H1 (cell line): ENCODE measurements around the gene NDUFB6. TPM values are rescaled to one million over a fixed set of nuclear protein-coding genes. Genes with fewer than 3 reads are reported as not detected.

ENCODE experiments used
- CTCF ChIA-PET: fragments of 300-600 bp; sonication (Branson Sonifier 250); formaldehyde crosslinking; loops from one replicate; lab custom pipeline; 2021; ENCODE audit not compliant: partially characterized antibody; lab: Charles Lee
- POLR2A ChIA-PET: fragments of 300-600 bp; sonication (Branson Sonifier 250); formaldehyde crosslinking; loops from one replicate; lab custom pipeline; 2021; ENCODE audit warnings: inconsistent platforms; ENCODE audit not compliant: partially characterized antibody; lab: Charles Lee
- DNase-seq, 2 experiments: peaks; one replicate each; pipeline versions ENCODE4 v3.0.0 to v3.0.0-alpha.2; 2010 to 2022; ENCODE audit warnings: low spot score in 2 of 2, low read depth in 1 of 2, mixed read lengths in 1 of 2
- FAIRE-seq: peaks from 2 replicates; lab custom pipeline; 2011; peaks lifted over from hg19 to GRCh38; lab: Jason Lieb, UNC
- H2AFZ ChIP-seq: 2 replicates; pipeline ENCODE4 v1.8.1; 2012; ENCODE audit warnings: low read length, inconsistent platforms
- H2AK5ac ChIP-seq: 2 replicates; pipeline ENCODE4 v1.6.1; 2013; ENCODE audit warnings: low read depth, low read length
- H2BK120ac ChIP-seq: replicated peaks from 2 replicates; pipeline ENCODE3; 2013; ENCODE audit warnings: low read depth, low read length, inconsistent platforms
- H2BK12ac ChIP-seq: 2 replicates; pipeline ENCODE4 v1.6.1; 2013; ENCODE audit warnings: low read depth, low read length
- H2BK15ac ChIP-seq: 2 replicates; pipeline ENCODE4 v1.6.1; 2013; ENCODE audit warnings: low read length
- H2BK20ac ChIP-seq: 2 replicates; pipeline ENCODE4 v1.6.1; 2013; ENCODE audit warnings: low read length
- H2BK5ac ChIP-seq: 2 replicates; pipeline ENCODE4 v1.6.1; 2013; ENCODE audit warnings: low read depth, low read length
- H3K14ac ChIP-seq: 2 replicates; pipeline ENCODE4 v1.6.1; 2013; ENCODE audit warnings: inconsistent platforms; ENCODE audit not compliant: insufficient read length
- H3K18ac ChIP-seq: 2 replicates; pipeline ENCODE4 v1.6.1; 2013; ENCODE audit warnings: low read length; ENCODE audit errors: extremely low read depth
- H3K23ac ChIP-seq: 2 replicates; pipeline ENCODE4 v1.6.1; 2013; ENCODE audit warnings: inconsistent platforms; ENCODE audit not compliant: insufficient read length
- H3K23me2 ChIP-seq: 2 replicates; pipeline ENCODE4 v1.6.1; 2013; ENCODE audit warnings: low read depth, low read length
- H3K27ac ChIP-seq: 2 replicates; pipeline ENCODE4 v1.6.1; 2011; ENCODE audit warnings: low read depth, low read length, inconsistent platforms
- H3K27me3 ChIP-seq, 4 experiments: replicated peaks in 1 of 4; 1 replicate in 1 of 4; 2 replicates in 3 of 4; pipeline versions ENCODE4 v1.6.1 to v1.8.1; 2011 to 2013; ENCODE audit warnings: low read length in 3 of 4, mild to moderate bottlenecking in 3 of 4, inconsistent platforms in 2 of 4, mixed read lengths in 2 of 4, moderate library complexity in 1 of 4; ENCODE audit not compliant: control insufficient read depth in 3 of 4, insufficient read depth in 3 of 4; ENCODE audit errors: extremely low read depth in 1 of 4
- H3K36me3 ChIP-seq, 4 experiments: 2 replicates each; pipeline versions ENCODE4 v1.6.1 to v1.8.1; 2011 to 2013; ENCODE audit warnings: mild to moderate bottlenecking in 4 of 4, low read length in 3 of 4, moderate library complexity in 2 of 4, control low read depth in 1 of 4, inconsistent platforms in 1 of 4; ENCODE audit not compliant: insufficient read depth in 4 of 4, control insufficient read depth in 2 of 4
- H3K4ac ChIP-seq: replicated peaks from 2 replicates; pipeline ENCODE3; 2013; ENCODE audit warnings: low read length, low read depth, mixed read lengths, inconsistent platforms; ENCODE audit not compliant: insufficient read length
- H3K4me1 ChIP-seq, 4 experiments: replicated peaks in 1 of 4; 1 replicate in 1 of 4; 2 replicates in 3 of 4; pipeline versions ENCODE4 v1.6.1 to v1.8.1; 2011 to 2013; ENCODE audit warnings: low read length in 3 of 4, inconsistent platforms in 2 of 4, mixed read lengths in 1 of 4; ENCODE audit not compliant: insufficient read depth in 4 of 4, control insufficient read depth in 3 of 4
- H3K4me2 ChIP-seq, 2 experiments: 2 replicates each; pipeline versions ENCODE4 v1.6.1 to v1.8.1; 2011 to 2013; ENCODE audit warnings: low read depth in 2 of 2, low read length in 2 of 2, control low read depth in 1 of 2, inconsistent platforms in 1 of 2, mild to moderate bottlenecking in 1 of 2; ENCODE audit not compliant: insufficient read depth in 1 of 2
- H3K4me3 ChIP-seq, 4 experiments: fragments of 200-600, 300-600 bp in 1 of 4; sonication (generic), shearing (Covaris generic), sonication (Bioruptor Twin) in 1 of 4; 2 replicates each; pipeline versions ENCODE4 v1.5.1 to v1.8.1; 2011 to 2016; ENCODE audit warnings: low read length in 4 of 4, low read depth in 3 of 4, control low read depth in 2 of 4, inconsistent platforms in 2 of 4, mild to moderate bottlenecking in 2 of 4, mixed read lengths in 1 of 4, moderate library complexity in 1 of 4; ENCODE audit not compliant: insufficient read depth in 2 of 4; ENCODE audit errors: extremely low read depth in 1 of 4
- H3K56ac ChIP-seq: replicated peaks from 2 replicates; pipeline ENCODE3; 2013; ENCODE audit warnings: low read depth, mild to moderate bottlenecking, mixed read lengths, low read length, inconsistent platforms; ENCODE audit not compliant: insufficient read length
- H3K79me1 ChIP-seq: 2 replicates; pipeline ENCODE4 v1.6.1; 2013; ENCODE audit warnings: low read depth, low read length, control low read depth
- H3K79me2 ChIP-seq, 2 experiments: 2 replicates each; pipeline versions ENCODE4 v1.6.1 to v1.8.1; 2012 to 2013; ENCODE audit warnings: low read length in 2 of 2, mild to moderate bottlenecking in 2 of 2, inconsistent platforms in 1 of 2; ENCODE audit not compliant: insufficient read depth in 2 of 2, control insufficient read depth in 1 of 2
- H3K9ac ChIP-seq, 4 experiments: replicated peaks in 1 of 4; 1 replicate in 1 of 4; 2 replicates in 3 of 4; pipeline versions ENCODE4 v1.6.1 to v1.8.1; 2011 to 2013; ENCODE audit warnings: low read depth in 3 of 4, low read length in 3 of 4, control low read depth in 2 of 4, mild to moderate bottlenecking in 2 of 4, moderate library complexity in 2 of 4, inconsistent platforms in 1 of 4; ENCODE audit errors: extremely low read depth in 1 of 4
- H3K9me3 ChIP-seq, 2 experiments: 2 replicates each; pipeline versions ENCODE4 v1.6.1 to v1.8.1; 2012 to 2013; ENCODE audit warnings: mild to moderate bottlenecking in 2 of 2, moderate library complexity in 2 of 2, control low read depth in 1 of 2, inconsistent platforms in 1 of 2, low read depth in 1 of 2, low read length in 1 of 2, mixed read lengths in 1 of 2; ENCODE audit not compliant: insufficient read depth in 2 of 2
- H4K20me1 ChIP-seq, 2 experiments: replicated peaks in 1 of 2; 2 replicates each; pipeline versions ENCODE3 to v1.8.1; 2011 to 2013; ENCODE audit warnings: inconsistent platforms in 2 of 2, low read length in 2 of 2, mild to moderate bottlenecking in 1 of 2; ENCODE audit not compliant: insufficient read depth in 2 of 2, control insufficient read depth in 1 of 2
- H4K5ac ChIP-seq: 2 replicates; pipeline ENCODE4 v1.6.1; 2013; ENCODE audit warnings: low read length, low read depth, mixed read lengths, inconsistent platforms; ENCODE audit not compliant: insufficient read length
- H4K8ac ChIP-seq: 2 replicates; pipeline ENCODE4 v1.8.0; 2013; ENCODE audit warnings: mild to moderate bottlenecking, moderate library complexity, low read length, inconsistent platforms; ENCODE audit not compliant: insufficient read depth; ENCODE audit errors: extremely low read depth
- H4K91ac ChIP-seq: replicated peaks from 2 replicates; pipeline ENCODE3; 2013; ENCODE audit warnings: low read length, mixed read lengths, inconsistent platforms; ENCODE audit not compliant: insufficient read length
- BCL11A ChIP-seq, 2 experiments: IDR thresholded peaks; one replicate each; pipeline ENCODE4 v1.6.1; 2011; ENCODE audit warnings: low read depth in 2 of 2, low read length in 2 of 2, mild to moderate bottlenecking in 2 of 2
- CBX5 ChIP-seq: fragments of 300-800, 300-1000 bp; sonication (generic); IDR thresholded peaks from 2 replicates; pipeline ENCODE4 v1.7.1; 2016; ENCODE audit warnings: antibody characterized with exemption, low read length, low read depth
- FOSL1 ChIP-seq: IDR thresholded peaks from 2 replicates; pipeline ENCODE4 v1.6.1; 2011; ENCODE audit warnings: mild to moderate bottlenecking, low read depth, low read length, moderate library complexity; ENCODE audit not compliant: insufficient read depth
- POLR2AphosphoS5 ChIP-seq: IDR thresholded peaks from 2 replicates; pipeline ENCODE4 v1.6.1; 2011; ENCODE audit warnings: low read depth, low read length
- POU5F1 ChIP-seq: IDR thresholded peaks from 2 replicates; pipeline ENCODE4 v1.6.1; 2011; ENCODE audit warnings: low read depth, mild to moderate bottlenecking, low read length, moderate library complexity
- SIX5 ChIP-seq: IDR thresholded peaks from 2 replicates; pipeline ENCODE4 v1.6.1; 2011; ENCODE audit warnings: mild to moderate bottlenecking, low read depth, low read length
- SP1 ChIP-seq: IDR thresholded peaks from 2 replicates; pipeline ENCODE4 v1.6.1; 2011; ENCODE audit warnings: low read depth, low read length
- SUZ12 ChIP-seq: fragments of 200-600 bp; sonication (generic); IDR thresholded peaks from 2 replicates; pipeline ENCODE4 v1.6.1; 2012; ENCODE audit warnings: mild to moderate bottlenecking, inconsistent platforms, low read length, moderate library complexity, mixed read lengths
- TAF7 ChIP-seq: optimal IDR thresholded peaks from 2 replicates; pipeline ENCODE3; 2011; ENCODE audit warnings: low read depth, mild to moderate bottlenecking, inconsistent platforms, low read length, moderate library complexity, borderline replicate concordance
- TBP ChIP-seq: IDR thresholded peaks from 2 replicates; pipeline ENCODE4 v1.6.1; 2011; ENCODE audit warnings: low read depth, low read length, improper control_type of control experiment
- TEAD4 ChIP-seq: IDR thresholded peaks from 2 replicates; pipeline ENCODE4 v1.6.1; 2012; ENCODE audit warnings: low read depth, low read length, inconsistent platforms, mixed read lengths
- WGBS, 2 experiments: shearing (Covaris generic) in 1 of 2; methylation state at CpG; one replicate each; pipeline versions ENCODE4 v1.1.6 to v1.1.7; 2013 to 2015; ENCODE audit warnings: low lambda C conversion rate in 2 of 2, mixed read lengths in 2 of 2, inconsistent platforms in 1 of 2, low coverage in 1 of 2, missing lambda C conversion rate in 1 of 2; ENCODE audit not compliant: insufficient replicate concordance in 2 of 2, insufficient coverage in 1 of 2, insufficient read length in 1 of 2; ENCODE audit errors: extremely low coverage in 1 of 2, missing lambda C conversion rate in 1 of 2; 5-methylcytosine and 5-hydroxymethylcytosine counted together
- polyA plus RNA-seq, 7 experiments: library from polyadenylated mRNA; depleted of rRNA in 3 of 7; stranded (reverse) in 5 of 7; unstranded in 2 of 7; fragments of >200 nt in 5 of 7; fragments of 200-250 nt in 2 of 7; gene quantifications; 1 replicate in 5 of 7; 2 replicates in 1 of 7; 4 replicates in 1 of 7; pipeline versions ENCODE4 v1.2.1 to v1.2.3, GENCODE V29; 2011 to 2013; ENCODE audit warnings: missing spikeins in 2 of 7, mixed read lengths in 2 of 7
- total RNA-seq: library from RNA; stranded (reverse); fragmentation: NEBNext Ultra II Directional; extraction: Animal tissue kit (Norgen Biotek cat#: 25700); gene quantifications from 2 replicates; pipeline ENCODE4 v1.2.1, GENCODE V29; 2021
- TF ChIP-seq, protein P1 (sequence below), 3 experiments: IDR thresholded peaks; 1 replicate in 2 of 3; 2 replicates in 1 of 3; pipeline versions ENCODE4 v1.5.1 to v1.6.1; 2011; ENCODE audit warnings: low read length in 3 of 3, mild to moderate bottlenecking in 3 of 3, inconsistent platforms in 2 of 3, low read depth in 1 of 3, moderate library complexity in 1 of 3; ENCODE audit not compliant: insufficient read depth in 1 of 3; ENCODE audit errors: control extremely low read depth in 1 of 3

NDUFB6 gene
- total and polyA plus RNA-seq, 2 of the 8 experiments (the other 6 are each of a cell fraction or from before 2014, with no cell fraction given): 55.8 to 61.4 TPM

DNA sequence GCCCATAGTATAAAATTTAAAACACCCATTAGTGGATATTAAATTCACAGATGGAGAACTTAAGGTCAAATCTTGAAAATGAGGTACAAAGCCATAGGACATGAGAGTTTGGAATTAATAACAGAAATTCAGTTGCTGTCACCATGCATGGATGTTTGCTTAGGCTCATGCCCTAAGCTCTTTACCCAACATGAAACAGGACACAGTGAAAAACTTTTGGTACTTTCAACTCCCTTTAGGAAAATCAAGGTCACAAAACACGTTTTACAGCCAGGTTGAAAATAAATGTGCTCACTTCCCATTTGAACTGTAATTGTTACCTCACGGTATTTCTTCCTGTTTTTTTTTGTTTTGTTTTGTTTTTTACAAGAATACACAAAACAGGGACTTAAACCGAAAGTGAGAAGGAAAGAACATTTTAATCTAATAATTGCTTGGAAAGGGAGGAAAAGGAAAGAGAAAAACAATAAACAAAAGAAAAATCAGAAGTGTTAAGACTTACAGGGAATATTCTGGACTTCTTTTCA lies 14.5 kb downstream of the NDUFB6 start:
- H4K91ac ChIP-seq: no peak overlapping the region
- CTCF ChIA-PET: interaction anchor here (0.9 to 2.4 kb wide), 3 partner anchors 14 to 174 kb away, joined by 3 to 8 read pairs (median 3); partner anchors contain the start of gene ACO1
- no peak for TF ChIP-seq TBP
- no peak for TF ChIP-seq TEAD4
- no peak for TF ChIP-seq CBX5
- TF ChIP-seq TAF7: no peak
- no peak for TF ChIP-seq POLR2AphosphoS5
- no peak for TF ChIP-seq POU5F1
- TF ChIP-seq BCL11A (IDR thresholded peaks at IDR 0.05; ENCODE audit: low read depth in 2 of 2, low read length in 2 of 2): no peak
- TF ChIP-seq SIX5: no peak
- no peak for TF ChIP-seq FOSL1
- no peak for TF ChIP-seq SUZ12
- TF ChIP-seq, protein P1, sequence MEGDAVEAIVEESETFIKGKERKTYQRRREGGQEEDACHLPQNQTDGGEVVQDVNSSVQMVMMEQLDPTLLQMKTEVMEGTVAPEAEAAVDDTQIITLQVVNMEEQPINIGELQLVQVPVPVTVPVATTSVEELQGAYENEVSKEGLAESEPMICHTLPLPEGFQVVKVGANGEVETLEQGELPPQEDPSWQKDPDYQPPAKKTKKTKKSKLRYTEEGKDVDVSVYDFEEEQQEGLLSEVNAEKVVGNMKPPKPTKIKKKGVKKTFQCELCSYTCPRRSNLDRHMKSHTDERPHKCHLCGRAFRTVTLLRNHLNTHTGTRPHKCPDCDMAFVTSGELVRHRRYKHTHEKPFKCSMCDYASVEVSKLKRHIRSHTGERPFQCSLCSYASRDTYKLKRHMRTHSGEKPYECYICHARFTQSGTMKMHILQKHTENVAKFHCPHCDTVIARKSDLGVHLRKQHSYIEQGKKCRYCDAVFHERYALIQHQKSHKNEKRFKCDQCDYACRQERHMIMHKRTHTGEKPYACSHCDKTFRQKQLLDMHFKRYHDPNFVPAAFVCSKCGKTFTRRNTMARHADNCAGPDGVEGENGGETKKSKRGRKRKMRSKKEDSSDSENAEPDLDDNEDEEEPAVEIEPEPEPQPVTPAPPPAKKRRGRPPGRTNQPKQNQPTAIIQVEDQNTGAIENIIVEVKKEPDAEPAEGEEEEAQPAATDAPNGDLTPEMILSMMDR (IDR thresholded peaks at IDR 0.05; ENCODE audit: control extremely low read depth in 1 of 3, insufficient read depth in 1 of 3, low read depth in 1 of 3, low read length in 3 of 3): no peak
- no peak for TF ChIP-seq SP1

More for the DNA sequence above, 14.5 kb downstream of the NDUFB6 start:
- H4K8ac ChIP-seq: no peak overlapping the region
- WGBS, 2 experiments: 87% methylated on average over 3 of the region's 3 CpGs; no CpG with 5 or more reads in 1 of the 2 experiments
- no peak overlapping the region for H2BK120ac ChIP-seq
- no peak overlapping the region for H3K4me2 ChIP-seq
- no peak overlapping the region for H2AFZ ChIP-seq
- no peak overlapping the region for H3K4ac ChIP-seq
- H3K79me2 ChIP-seq: peaks cover 0 to 5% of the 10 kb centered on the region in 2 experiments; a peak in 2 of 4 replicates
- H3K79me1 ChIP-seq: 0 out of 2 replicates have a peak, but pooled peaks cover 2% of the 10 kb centered on the region
- H2BK15ac ChIP-seq: no peak overlapping the region
- H4K20me1 ChIP-seq: no peaks in the 10 kb centered on the region
- H3K4me1 ChIP-seq: peaks cover 0 to under 1% (median 0%) of the 10 kb centered on the region in 4 experiments; a peak in 2 of 7 replicates
- no peak overlapping the region for H2BK20ac ChIP-seq
- H3K4me3 ChIP-seq: no peak overlapping the region
- H3K9ac ChIP-seq: no peak overlapping the region
- H3K23ac ChIP-seq: no peak overlapping the region
- POLR2A ChIA-PET: interaction anchor here (0.7 kb wide), 1 partner anchor 466 kb away, joined by 3 read pairs; no protein-coding TSS in a partner anchor
- FAIRE-seq: no peak
- DNase-seq: no peak
- no peaks in the 10 kb centered on the region for H3K9me3 ChIP-seq
- H2BK12ac ChIP-seq: no peak overlapping the region
- H3K27ac ChIP-seq: no peak overlapping the region
- H3K27me3 ChIP-seq: no peaks in the 10 kb centered on the region
- H3K36me3 ChIP-seq: no peaks in the 10 kb centered on the region; a peak in 1 of 8 replicates
- H4K5ac ChIP-seq: no peak overlapping the region
- no peak overlapping the region for H3K56ac ChIP-seq
- no peak overlapping the region for H2AK5ac ChIP-seq
- no peak overlapping the region for H2BK5ac ChIP-seq
- no peaks in the 10 kb centered on the region for H3K23me2 ChIP-seq
- no peak overlapping the region for H3K14ac ChIP-seq
- H3K18ac ChIP-seq: no peak overlapping the region
